CD4-positive, alpha-beta T cell treated with Interleukin-6 at 100 ng/mL for 8 hours (primary cell): ENCODE measurements around the gene GABBR2.

Experiments used
- DNase-seq: peaks from one replicate; pipeline ENCODE4 v3.0.0-alpha.2; 2020; ENCODE audit warnings: mixed read lengths, low spot score

The GABBR2 gene

DNA sequence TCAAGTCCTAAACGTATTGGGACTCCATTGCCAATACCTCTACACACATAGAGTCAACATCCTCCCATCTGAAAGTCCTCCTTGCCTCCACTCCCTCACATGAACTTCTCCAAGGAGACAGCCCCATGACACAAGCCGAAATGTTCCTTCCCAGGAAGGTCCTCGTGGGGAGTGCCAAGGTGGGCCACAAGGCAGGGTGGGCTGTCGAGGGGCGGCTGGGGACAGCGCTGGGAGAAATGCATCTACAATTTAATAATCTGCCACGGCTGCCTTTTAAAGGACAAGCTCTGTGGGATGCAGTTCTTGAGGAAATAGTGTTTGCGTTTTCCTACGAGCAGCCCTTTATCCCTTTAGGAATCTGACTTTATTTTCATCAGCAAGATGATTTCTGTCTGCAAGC lies 138.7 kb downstream of the GABBR2 start:
- DNase-seq: no peak

- DNase-seq: no peak
These were observed 139.2 kb downstream of the GABBR2 start for GRCh38 chr9:98569491-98569890.

- no peak for DNase-seq
These were observed 139.7 kb downstream of the GABBR2 start for GRCh38 chr9:98568909-98569469.

DNA sequence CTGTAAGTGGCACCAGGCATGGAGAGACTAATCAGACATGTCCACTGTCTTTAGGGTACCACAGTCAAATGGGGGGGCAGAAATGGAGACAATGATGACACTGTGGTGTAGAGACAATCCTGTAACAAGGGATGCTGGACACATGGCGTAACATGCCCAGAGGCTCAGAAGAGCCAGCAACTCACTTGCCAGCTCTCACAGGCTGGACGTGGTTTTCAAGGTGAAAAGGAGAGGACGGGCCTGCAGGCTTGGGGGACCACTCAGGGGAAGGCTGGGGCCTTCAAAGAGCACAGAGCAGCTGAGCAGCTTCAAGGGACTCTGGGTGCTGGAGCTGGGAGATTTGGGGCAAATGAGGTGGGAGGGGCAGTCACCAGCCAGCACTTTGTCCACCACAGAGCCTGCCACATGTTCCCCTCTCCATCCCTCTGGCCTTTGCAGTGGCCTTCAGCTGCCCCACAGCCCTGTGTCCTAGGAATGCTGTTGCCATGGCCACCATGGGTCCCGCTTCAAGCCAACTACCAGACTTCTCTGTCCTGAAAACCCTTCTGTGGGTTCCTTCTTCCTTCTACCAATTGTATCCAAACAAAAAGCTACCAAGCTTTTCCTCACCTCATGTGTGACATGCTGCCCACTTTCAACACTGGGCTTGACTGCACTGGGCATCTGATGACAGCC lies 140.4 kb downstream of the GABBR2 start:
- DNase-seq: no peak

GRCh38 chr9:98567540-98568233 lies 141.0 kb downstream of the GABBR2 start:
- DNase-seq: no peak

DNA sequence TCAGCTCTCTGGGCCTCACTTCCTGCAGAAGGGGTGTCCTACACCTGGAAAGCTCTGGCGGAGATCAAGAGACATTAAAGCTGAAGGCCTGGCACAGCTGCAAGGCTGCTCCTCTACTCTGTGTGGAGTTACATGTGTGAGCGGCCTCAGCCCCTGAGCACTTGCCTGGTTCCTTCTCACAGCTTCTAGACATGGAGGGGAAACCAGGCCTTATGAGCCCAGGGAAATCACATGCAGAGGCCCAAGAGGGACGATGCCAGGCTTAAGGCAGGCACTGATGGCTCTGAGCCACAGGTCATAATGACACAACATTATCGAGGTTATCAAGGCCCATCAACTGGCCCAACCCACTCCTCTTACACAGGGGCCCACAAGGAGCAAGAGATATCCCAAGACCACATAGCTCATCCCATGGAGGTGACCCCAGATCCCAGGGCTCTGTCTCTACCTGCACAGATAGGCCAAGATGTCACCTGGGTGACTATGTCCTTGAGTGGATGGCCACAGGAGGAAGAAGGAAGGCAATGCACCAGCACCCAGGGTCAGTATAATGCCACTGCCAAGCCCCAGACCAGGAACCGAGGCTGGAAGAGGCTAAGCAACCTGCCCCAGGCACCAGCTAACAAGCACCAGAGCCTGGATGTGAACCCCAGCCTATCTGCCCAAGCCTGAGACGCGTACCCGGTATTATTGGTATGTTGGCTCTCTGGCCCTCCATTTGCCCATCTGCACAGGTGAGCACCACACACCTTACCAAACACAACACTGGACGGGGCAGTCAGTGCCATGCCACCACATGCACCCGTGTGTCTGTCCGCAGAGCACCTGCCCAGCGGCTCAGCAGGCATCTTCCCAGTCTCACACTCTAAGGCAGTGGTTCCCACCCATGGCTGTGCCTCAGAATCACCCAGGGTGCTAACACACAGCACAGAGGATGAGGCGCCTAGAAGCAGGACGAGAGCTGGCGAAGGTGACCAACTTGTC lies 143.3 kb downstream of the GABBR2 start:
- no peak for DNase-seq

- DNase-seq: no peak
These were observed 144.0 kb downstream of the GABBR2 start for GRCh38 chr9:98564714-98565113.

- no peak for DNase-seq
These were observed 144.7 kb downstream of the GABBR2 start for GRCh38 chr9:98563988-98564387.

DNA sequence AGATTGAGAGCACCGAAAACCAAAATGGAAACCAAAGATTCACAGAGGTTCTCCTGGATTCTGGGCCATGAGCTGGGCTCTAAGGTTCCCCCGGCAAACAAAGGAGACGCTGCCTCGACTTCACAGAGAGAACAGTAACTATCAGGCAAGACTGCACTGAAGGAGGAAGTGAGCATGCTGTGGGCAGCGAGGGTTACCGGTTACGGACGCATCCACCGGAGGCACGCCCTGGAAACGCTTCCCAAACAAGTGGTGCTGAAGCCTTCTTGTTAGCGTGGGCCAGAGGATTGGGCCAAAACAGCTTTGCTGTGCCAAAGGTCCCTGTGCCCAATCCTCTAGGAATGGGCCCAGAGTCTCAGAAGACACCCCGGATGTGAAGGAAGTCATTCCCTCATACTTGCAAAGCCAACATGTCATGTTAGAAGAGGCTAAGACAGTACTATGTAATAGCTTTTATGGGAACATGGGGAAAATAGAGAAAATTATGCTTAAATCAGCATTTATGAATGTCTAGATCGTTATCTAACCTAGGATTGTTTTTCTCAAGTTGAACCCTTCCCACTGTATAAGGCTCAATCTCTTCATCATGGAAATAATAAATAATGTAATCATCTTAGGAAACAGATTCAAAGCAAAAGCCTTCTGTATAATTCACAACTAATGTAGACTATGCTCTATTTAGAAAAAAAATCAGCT lies 145.4 kb downstream of the GABBR2 start:
- no peak for DNase-seq

DNA sequence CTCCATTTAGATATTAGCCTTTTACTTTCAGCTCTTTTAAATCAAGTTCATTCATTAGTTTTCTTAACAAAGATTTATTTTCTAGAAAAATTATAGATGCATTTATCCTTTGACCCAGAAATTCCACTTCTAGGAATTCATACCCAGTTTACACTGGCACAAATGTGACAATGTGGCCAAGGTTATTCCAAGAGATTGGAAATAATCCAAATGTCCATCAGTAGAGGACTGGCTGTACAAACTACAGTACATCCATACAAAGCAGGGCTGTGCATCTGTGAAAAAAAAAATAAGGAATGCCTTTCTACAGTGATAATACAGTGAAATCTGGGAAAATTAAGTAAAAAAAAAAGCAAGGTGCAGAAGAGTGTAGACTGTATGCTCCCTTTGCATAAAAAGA lies 149.2 kb downstream of the GABBR2 start:
- DNase-seq: no peak

DNA sequence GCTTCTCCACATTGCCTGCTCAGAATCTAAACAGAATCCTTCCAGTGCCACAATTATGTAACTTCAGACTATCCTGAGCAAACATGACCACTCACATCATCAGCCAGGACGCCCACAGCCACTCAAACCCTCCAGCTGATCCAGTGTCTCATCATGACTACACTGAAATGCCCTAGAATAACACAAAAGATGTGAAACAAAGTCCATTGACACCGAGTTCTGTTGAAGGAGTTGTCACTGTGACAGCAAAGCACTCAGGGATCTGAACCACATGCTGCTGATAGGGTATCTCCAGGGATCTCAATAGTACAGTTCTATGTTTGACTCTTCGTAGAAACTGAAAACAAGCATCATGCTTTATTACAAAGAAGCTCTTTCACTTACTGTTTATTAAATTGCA lies 150.2 kb downstream of the GABBR2 start:
- DNase-seq: no peak

GRCh38 chr9:98556511-98556910 lies 152.2 kb downstream of the GABBR2 start:
- DNase-seq: no peak

DNA sequence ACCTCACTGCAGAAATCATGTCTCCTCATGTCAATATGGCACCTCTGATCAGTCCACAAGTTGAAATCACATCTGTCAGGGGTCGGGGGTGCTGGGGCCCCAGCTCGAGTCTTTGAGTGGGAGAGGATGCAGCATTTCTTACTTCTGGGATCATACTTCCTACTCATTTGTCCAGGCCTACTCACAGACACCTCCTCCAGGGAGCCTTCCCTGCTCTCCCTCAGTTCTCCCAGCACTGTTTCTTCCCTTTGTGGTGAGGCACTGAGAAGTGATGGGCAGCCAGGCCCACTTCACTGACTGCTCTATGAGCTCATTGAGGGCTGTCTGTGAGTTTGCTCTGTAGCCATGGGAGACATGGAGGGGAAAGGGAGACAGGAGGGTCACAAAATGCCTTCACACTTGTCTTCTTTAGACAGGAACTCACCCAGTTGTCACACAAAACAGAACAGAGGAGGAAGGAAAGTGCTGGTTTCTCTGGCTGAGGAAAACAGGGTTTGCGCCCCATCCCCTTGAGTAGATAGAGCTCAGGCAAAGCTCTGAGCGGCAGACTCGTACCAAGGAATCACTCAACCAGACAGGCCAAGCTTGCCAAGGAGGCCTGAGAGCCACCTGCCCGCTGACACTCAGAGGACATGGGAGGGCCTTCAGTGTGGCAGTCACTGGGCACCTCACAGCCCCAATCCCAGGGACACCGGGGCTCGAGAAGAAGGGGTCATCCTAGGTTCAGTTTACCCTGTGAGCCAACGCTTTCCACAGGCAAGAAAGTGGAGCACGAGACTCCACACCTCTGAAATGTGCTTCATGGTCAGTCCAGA lies 152.9 kb downstream of the GABBR2 start:
- no peak for DNase-seq

DNA sequence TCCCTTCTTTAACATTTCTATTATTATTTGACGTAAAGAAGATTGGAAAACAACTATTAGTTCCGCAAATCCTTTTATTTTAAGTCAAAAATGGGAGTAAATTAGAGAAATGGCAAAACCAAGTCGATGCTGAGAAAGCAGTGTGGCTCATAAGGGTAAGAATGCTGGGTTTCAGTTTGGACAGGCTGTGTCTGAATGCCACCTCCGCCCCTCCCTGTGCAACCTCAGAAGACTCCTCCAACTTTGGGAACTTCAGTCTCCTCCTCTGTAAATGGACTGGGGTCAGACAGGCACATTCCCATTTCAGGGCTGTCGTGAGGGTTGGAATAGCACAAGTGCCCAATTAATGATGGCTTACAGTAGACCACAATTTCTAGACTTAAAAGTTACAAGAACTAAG lies 154.0 kb downstream of the GABBR2 start:
- DNase-seq: no peak

GRCh38 chr9:98552331-98552730 lies 156.4 kb downstream of the GABBR2 start:
- DNase-seq: no peak

GRCh38 chr9:98551511-98552286 lies 157.0 kb downstream of the GABBR2 start:
- no peak for DNase-seq

DNA sequence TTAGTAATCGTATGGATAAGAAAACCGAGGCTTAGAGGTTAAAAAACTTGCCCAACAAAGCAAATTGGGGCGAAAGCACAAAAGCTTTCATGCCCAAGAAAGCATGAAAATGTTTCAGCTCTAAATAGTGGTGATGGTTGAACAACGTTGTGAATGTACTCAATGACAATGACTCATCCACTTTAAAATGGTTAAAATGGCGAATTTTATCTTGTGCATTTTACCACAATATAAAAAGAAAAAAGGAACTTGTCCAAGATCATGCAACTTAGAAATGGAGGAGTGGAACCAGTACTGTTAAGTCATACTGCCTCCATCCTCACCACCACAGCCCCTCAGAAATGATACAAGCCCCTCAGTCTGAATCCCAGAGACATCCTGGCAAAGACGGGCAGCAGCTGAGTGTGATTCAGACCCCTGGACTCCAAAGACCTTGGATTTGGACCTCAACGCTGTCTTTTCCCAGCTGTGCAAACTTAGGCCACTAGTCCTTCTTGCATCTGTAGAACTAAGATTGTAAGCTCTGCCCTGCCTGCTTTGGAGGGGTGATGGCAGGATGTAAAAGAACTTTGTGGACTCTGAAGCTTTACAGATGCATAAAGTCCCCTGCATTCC lies 158.4 kb downstream of the GABBR2 start:
- no peak for DNase-seq

GRCh38 chr9:98549401-98549800 lies 159.3 kb downstream of the GABBR2 start:
- DNase-seq: no peak

DNA sequence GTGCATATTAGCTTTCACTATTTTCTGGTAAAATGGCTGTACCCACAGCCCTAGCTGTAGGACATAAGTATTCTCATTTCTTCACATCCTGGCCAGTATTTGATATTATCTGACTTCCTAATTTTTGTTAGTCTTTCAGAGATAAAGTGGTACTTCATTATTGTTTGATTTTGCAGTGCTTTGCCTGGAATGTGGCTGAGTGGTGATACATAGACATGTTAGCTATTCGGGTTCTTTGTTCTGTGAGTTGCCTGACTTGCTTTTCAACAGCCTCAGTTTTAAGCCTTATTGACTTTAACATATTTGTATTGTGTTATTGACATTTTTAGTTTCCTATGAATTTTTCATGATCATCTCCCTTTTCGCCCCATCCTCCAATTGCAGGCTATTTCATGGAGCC lies 161.1 kb downstream of the GABBR2 start:
- no peak for DNase-seq

DNA sequence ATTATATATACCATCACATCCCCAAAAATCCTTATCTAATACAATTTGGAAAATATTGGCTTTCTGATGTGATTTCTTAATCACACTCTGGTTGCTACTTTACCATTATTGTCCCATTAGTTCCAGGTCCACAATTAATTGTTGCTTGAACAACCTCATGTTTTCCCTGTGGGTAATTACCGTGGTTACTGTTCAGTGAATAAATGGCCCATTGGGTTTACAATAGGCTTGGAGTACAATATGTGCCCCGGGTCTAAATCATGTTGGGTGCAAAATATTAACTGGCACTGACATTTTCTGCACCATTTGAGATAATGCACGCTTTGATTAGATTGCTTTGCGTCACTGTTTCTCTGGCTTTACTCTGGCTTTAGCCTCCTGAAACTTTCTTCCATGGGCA lies 163.7 kb downstream of the GABBR2 start:
- DNase-seq: no peak
